Neural cell (in vitro differentiated cells): ENCODE data around the gene CEP70. TPM values are rescaled to one million over a fixed set of nuclear protein-coding genes. Genes with fewer than 3 reads are reported as not detected.

ENCODE experiments used
- H2AFZ ChIP-seq: fragments of 200-600, 300-800 bp; sonication (generic), shearing (Covaris generic); 2 replicates; pipeline ENCODE4 v1.6.0; 2014; ENCODE audit warnings: low read depth, mild to moderate bottlenecking, antibody characterized with exemption, low read length, moderate library complexity
- H3F3A ChIP-seq: fragments of 200-600 bp; shearing (Covaris generic); 2 replicates; pipeline ENCODE4 v1.6.1; 2016; ENCODE audit warnings: mild to moderate bottlenecking, moderate library complexity, mixed read lengths, antibody characterized with exemption, low read length; ENCODE audit not compliant: insufficient read depth, poor library complexity, severe bottlenecking
- H3K27ac ChIP-seq: fragments of 200-600, 300-800 bp; sonication (generic), shearing (Covaris generic); 2 replicates; pipeline ENCODE4 v1.5.1; 2014; ENCODE audit warnings: mild to moderate bottlenecking, low read length, moderate library complexity
- H3K27me3 ChIP-seq: fragments of 300-800, 200-600 bp; sonication (generic), shearing (Covaris generic); 2 replicates; pipeline ENCODE4 v1.6.0; 2014; ENCODE audit warnings: mild to moderate bottlenecking, low read depth, low read length, moderate library complexity; ENCODE audit not compliant: insufficient read depth
- H3K36me3 ChIP-seq: fragments of 300-800, 200-600 bp; sonication (generic), shearing (Covaris generic); 2 replicates; pipeline ENCODE4 v1.5.1; 2014; ENCODE audit warnings: mild to moderate bottlenecking, antibody characterized with exemption, low read length, moderate library complexity; ENCODE audit not compliant: insufficient read depth
- H3K4me2 ChIP-seq: fragments of 300-800, 200-600 bp; sonication (generic), shearing (Covaris generic); 2 replicates; pipeline ENCODE4 v1.6.0; 2014; ENCODE audit warnings: mild to moderate bottlenecking, low read length
- H3K4me3 ChIP-seq: fragments of 300-800, 200-600 bp; sonication (generic), shearing (Covaris generic); 2 replicates; pipeline ENCODE4 v1.5.1; 2014; ENCODE audit warnings: mild to moderate bottlenecking, low read length, moderate library complexity
- H3K79me2 ChIP-seq: fragments of 200-600 bp; shearing (Covaris generic); replicated peaks from 2 replicates; pipeline ENCODE4 v1.6.0; 2014; ENCODE audit warnings: mild to moderate bottlenecking, low read length, moderate library complexity; ENCODE audit not compliant: insufficient read depth
- H3K9ac ChIP-seq: fragments of 300-800, 200-600 bp; sonication (generic), shearing (Covaris generic); 2 replicates; pipeline ENCODE4 v1.6.1; 2016; ENCODE audit warnings: mild to moderate bottlenecking, low read length, mixed read lengths
- H3K9me2 ChIP-seq: fragments of 200-600 bp; shearing (Covaris generic); 2 replicates; pipeline ENCODE4 v1.6.1; 2016; ENCODE audit warnings: mild to moderate bottlenecking, low read length, mixed read lengths; ENCODE audit not compliant: insufficient read depth
- H3K9me3 ChIP-seq: fragments of 200-600, 300-800 bp; sonication (generic), shearing (Covaris generic); 2 replicates; pipeline ENCODE4 v1.6.1; 2016; ENCODE audit warnings: mild to moderate bottlenecking, mixed run types, low read length, moderate library complexity, mixed read lengths
- H4K20me1 ChIP-seq: fragments of 200-600 bp; shearing (Covaris generic); 2 replicates; pipeline ENCODE4 v1.6.1; 2016; ENCODE audit warnings: mild to moderate bottlenecking, mixed run types; ENCODE audit not compliant: insufficient read depth
- EP300 ChIP-seq: fragments of 450-650 bp; conservative IDR thresholded peaks from 2 replicates; pipeline ENCODE4 v1.6.1; 2014; ENCODE audit warnings: antibody characterized with exemption, mild to moderate bottlenecking, moderate library complexity; ENCODE audit not compliant: poor library complexity, severe bottlenecking
- EZH2 ChIP-seq: fragments of 200-600, 300-800 bp; shearing (Covaris generic), sonication (generic); IDR thresholded peaks from 2 replicates; pipeline ENCODE4 v1.6.1; 2014; ENCODE audit warnings: antibody characterized with exemption, low read length, borderline replicate concordance, mild to moderate bottlenecking; ENCODE audit not compliant: insufficient read depth, poor library complexity, severe bottlenecking
- MXI1 ChIP-seq: fragments of 450-650 bp; conservative IDR thresholded peaks from 2 replicates; pipeline ENCODE4 v1.6.1; 2014; ENCODE audit warnings: antibody characterized with exemption, mild to moderate bottlenecking; ENCODE audit not compliant: poor library complexity, severe bottlenecking
- POLR2AphosphoS5 ChIP-seq: IDR thresholded peaks from 2 replicates; pipeline ENCODE4 v1.6.1; 2012
- RAD21 ChIP-seq: fragments of 450-650 bp; conservative IDR thresholded peaks from 2 replicates; pipeline ENCODE4 v1.6.1; 2014; ENCODE audit warnings: antibody characterized with exemption, mild to moderate bottlenecking, moderate library complexity
- SMC3 ChIP-seq: fragments of 450-650 bp; conservative IDR thresholded peaks from 2 replicates; pipeline ENCODE4 v1.6.1; 2014; ENCODE audit warnings: antibody characterized with exemption, mild to moderate bottlenecking, moderate library complexity; ENCODE audit not compliant: poor library complexity
- TAF1 ChIP-seq: IDR thresholded peaks from 2 replicates; pipeline ENCODE4 v1.6.1; 2012; ENCODE audit warnings: low read depth
- polyA plus RNA-seq: library from polyadenylated mRNA; depleted of rRNA; stranded (reverse); fragments of >200 nt; gene quantifications from 2 replicates; pipeline ENCODE4 v1.2.3, GENCODE V29; 2014
- TF ChIP-seq, protein P1 (sequence below): IDR thresholded peaks from 2 replicates; pipeline ENCODE4 v1.6.1; 2012; ENCODE audit warnings: borderline replicate concordance
- TF ChIP-seq, protein P2 (sequence below): fragments of 450-650 bp; IDR thresholded peaks from 2 replicates; pipeline ENCODE4 v1.5.1; 2014; ENCODE audit warnings: antibody characterized with exemption, mild to moderate bottlenecking, moderate library complexity; ENCODE audit not compliant: poor library complexity, severe bottlenecking

The CEP70 gene
- polyA plus RNA-seq, 1 donor from 2014 or later: 25.0 TPM

DNA sequence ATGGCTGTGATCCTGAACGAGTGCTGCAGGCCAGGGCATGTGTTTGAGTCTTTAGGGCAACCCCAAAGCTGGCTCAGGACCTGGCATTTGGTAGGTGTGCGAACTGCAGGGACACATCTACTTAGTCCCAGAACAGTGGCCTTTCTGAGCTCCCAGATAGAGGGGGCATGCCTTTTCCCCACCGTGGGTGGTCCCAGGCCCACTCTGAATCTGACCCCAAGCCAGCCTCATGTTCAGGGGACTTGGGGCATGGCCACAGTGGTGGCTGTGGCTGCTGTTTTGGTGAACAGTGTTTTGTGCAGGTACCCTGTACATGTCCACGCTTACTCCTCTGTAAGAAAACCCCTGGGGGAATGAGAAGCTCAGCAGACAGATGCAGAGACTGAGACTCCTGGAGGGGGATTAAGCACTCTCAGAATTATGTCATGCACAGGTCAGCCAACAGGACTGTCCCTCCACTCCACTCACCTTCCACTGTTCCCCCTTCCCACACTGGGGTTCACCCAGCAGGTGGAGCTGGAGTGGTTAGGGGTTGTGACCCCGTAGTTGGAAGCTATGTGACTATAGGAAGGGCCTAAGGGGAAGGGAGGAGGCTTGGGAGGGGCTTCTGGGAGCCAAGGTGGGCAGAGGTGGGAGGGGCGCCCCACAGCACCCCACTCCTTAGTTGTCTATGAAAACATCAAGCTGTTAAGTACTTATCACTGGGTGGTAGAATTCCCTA, 143.2 kb downstream of the CEP70 start:
- Histone ChIP-seq H3K27ac (no peak overlapping the region), H3K27me3 (no peaks in the 10 kb centered on the region), H3K4me2 (no peak overlapping the region), H3K9me3 (no peaks in the 10 kb centered on the region), H4K20me1 (no peaks in the 10 kb centered on the region), H3K79me2 (no peaks in the 10 kb centered on the region), H3K36me3 (no peaks in the 10 kb centered on the region), H3K4me3 (no peak overlapping the region), H3F3A (no peaks in the 10 kb centered on the region), H2AFZ (no peak overlapping the region), H3K9ac (no peak overlapping the region), H3K9me2 (no peaks in the 10 kb centered on the region)
- TF ChIP-seq RAD21 (no peak), MXI1 (no peak), EP300 (no peak), SMC3 (no peak), POLR2AphosphoS5 (no peak), EZH2 (no peak), TAF1 (no peak)
- TF ChIP-seq, protein P1, sequence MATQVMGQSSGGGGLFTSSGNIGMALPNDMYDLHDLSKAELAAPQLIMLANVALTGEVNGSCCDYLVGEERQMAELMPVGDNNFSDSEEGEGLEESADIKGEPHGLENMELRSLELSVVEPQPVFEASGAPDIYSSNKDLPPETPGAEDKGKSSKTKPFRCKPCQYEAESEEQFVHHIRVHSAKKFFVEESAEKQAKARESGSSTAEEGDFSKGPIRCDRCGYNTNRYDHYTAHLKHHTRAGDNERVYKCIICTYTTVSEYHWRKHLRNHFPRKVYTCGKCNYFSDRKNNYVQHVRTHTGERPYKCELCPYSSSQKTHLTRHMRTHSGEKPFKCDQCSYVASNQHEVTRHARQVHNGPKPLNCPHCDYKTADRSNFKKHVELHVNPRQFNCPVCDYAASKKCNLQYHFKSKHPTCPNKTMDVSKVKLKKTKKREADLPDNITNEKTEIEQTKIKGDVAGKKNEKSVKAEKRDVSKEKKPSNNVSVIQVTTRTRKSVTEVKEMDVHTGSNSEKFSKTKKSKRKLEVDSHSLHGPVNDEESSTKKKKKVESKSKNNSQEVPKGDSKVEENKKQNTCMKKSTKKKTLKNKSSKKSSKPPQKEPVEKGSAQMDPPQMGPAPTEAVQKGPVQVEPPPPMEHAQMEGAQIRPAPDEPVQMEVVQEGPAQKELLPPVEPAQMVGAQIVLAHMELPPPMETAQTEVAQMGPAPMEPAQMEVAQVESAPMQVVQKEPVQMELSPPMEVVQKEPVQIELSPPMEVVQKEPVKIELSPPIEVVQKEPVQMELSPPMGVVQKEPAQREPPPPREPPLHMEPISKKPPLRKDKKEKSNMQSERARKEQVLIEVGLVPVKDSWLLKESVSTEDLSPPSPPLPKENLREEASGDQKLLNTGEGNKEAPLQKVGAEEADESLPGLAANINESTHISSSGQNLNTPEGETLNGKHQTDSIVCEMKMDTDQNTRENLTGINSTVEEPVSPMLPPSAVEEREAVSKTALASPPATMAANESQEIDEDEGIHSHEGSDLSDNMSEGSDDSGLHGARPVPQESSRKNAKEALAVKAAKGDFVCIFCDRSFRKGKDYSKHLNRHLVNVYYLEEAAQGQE: no peak
- TF ChIP-seq, protein P2, sequence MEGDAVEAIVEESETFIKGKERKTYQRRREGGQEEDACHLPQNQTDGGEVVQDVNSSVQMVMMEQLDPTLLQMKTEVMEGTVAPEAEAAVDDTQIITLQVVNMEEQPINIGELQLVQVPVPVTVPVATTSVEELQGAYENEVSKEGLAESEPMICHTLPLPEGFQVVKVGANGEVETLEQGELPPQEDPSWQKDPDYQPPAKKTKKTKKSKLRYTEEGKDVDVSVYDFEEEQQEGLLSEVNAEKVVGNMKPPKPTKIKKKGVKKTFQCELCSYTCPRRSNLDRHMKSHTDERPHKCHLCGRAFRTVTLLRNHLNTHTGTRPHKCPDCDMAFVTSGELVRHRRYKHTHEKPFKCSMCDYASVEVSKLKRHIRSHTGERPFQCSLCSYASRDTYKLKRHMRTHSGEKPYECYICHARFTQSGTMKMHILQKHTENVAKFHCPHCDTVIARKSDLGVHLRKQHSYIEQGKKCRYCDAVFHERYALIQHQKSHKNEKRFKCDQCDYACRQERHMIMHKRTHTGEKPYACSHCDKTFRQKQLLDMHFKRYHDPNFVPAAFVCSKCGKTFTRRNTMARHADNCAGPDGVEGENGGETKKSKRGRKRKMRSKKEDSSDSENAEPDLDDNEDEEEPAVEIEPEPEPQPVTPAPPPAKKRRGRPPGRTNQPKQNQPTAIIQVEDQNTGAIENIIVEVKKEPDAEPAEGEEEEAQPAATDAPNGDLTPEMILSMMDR: no peak

DNA sequence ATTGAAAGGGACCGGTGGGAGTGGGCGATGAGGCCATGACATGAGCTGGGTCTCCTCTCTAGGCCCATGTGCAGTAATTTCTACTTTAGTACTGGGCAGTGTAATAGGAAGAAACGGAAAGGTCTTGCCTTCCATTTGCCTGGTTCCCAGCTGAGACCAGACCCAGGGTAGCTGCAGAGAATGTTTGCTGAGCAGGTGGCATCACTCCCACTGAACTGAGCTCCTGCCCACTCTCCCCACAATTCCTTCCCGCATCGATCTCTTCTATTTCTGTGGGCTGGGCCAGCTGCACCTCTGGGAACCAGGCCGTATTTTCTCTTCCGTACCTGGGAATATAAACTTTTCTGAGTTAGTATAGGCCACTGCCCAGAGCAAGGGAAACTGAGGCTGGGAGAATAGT, 143.9 kb downstream of the CEP70 start:
- Histone ChIP-seq H3K79me2 (no peaks in the 10 kb centered on the region), H3K27me3 (no peaks in the 10 kb centered on the region), H3K27ac (no peak overlapping the region), H3K9ac (no peak overlapping the region), H3F3A (no peaks in the 10 kb centered on the region), H4K20me1 (no peaks in the 10 kb centered on the region), H3K9me2 (no peaks in the 10 kb centered on the region), H3K36me3 (no peaks in the 10 kb centered on the region), H3K4me3 (no peak overlapping the region), H2AFZ (no peak overlapping the region), H3K9me3 (no peaks in the 10 kb centered on the region), H3K4me2 (no peak overlapping the region)
- TF ChIP-seq, protein P2: no peak
- TF ChIP-seq EZH2: no peak
- no peak for TF ChIP-seq POLR2AphosphoS5
- no peak for TF ChIP-seq EP300
- TF ChIP-seq SMC3: no peak
- no peak for TF ChIP-seq MXI1
- TF ChIP-seq RAD21: no peak
- TF ChIP-seq, protein P1: no peak
- no peak for TF ChIP-seq TAF1
